Activated naive CD8-positive, alpha-beta T cell treated with anti-CD3 and anti-CD28 coated beads, Interleukin-2, amount 50 U/mL, for 16 hours (primary cell): ENCODE data around the gene SLC25A36.

ENCODE experiments used
- DNase-seq: peaks from one replicate; pipeline ENCODE4 v3.0.0-alpha.2; 2020; ENCODE audit warnings: low read depth, low spot score

The SLC25A36 gene

GRCh38 chr3:140941434-140942220 is at the start of gene SLC25A36:
Gene SLC25A36 (plus strand): TSS chr3:140941836. CDS start chr3:140942055, 219 bp downstream.
- DNase-seq, result peak; percentile 95

GRCh38 chr3:140896997-140897396 is 44.6 kb upstream of the SLC25A36 start:
- no peak for DNase-seq

- no peak for DNase-seq
Measured at GRCh38 chr3:140898340-140899180, 43.1 kb upstream of the SLC25A36 start.

GRCh38 chr3:140899363-140899762 is 42.3 kb upstream of the SLC25A36 start:
- DNase-seq, result no peak

- no peak for DNase-seq
Measured at GRCh38 chr3:140902791-140903190, 38.8 kb upstream of the SLC25A36 start.

- DNase-seq, result no peak
Measured at GRCh38 chr3:140903196-140903595, 38.4 kb upstream of the SLC25A36 start.

- DNase-seq, result no peak
Measured at GRCh38 chr3:140904521-140904920, 37.1 kb upstream of the SLC25A36 start.

- DNase-seq, result no peak
Measured at GRCh38 chr3:140905559-140905958, 36.1 kb upstream of the SLC25A36 start.

GRCh38 chr3:140906785-140907184 is 34.9 kb upstream of the SLC25A36 start:
- DNase-seq, result no peak

GRCh38 chr3:140910860-140911259 is 30.8 kb upstream of the SLC25A36 start:
- no peak for DNase-seq

GRCh38 chr3:140911822-140912221 is 29.8 kb upstream of the SLC25A36 start:
- DNase-seq, result no peak

- DNase-seq, result no peak
Measured at GRCh38 chr3:140913728-140914127, 27.9 kb upstream of the SLC25A36 start.

GRCh38 chr3:140914384-140914945 is 27.2 kb upstream of the SLC25A36 start:
- DNase-seq, result no peak

- DNase-seq, result no peak
Measured at GRCh38 chr3:140916603-140917002, 25.0 kb upstream of the SLC25A36 start.

- no peak for DNase-seq
Measured at GRCh38 chr3:140917772-140918171, 23.9 kb upstream of the SLC25A36 start.

- no peak for DNase-seq
Measured at GRCh38 chr3:140920029-140920428, 21.6 kb upstream of the SLC25A36 start.

GRCh38 chr3:140922634-140923033 is 19.0 kb upstream of the SLC25A36 start:
- no peak for DNase-seq

GRCh38 chr3:140924097-140924873 is 17.4 kb upstream of the SLC25A36 start:
- DNase-seq, result no peak

- no peak for DNase-seq
Measured at GRCh38 chr3:140927279-140928069, 14.2 kb upstream of the SLC25A36 start.

- no peak for DNase-seq
Measured at GRCh38 chr3:140929446-140929845, 12.2 kb upstream of the SLC25A36 start.

GRCh38 chr3:140931016-140931454 is 10.6 kb upstream of the SLC25A36 start:
- DNase-seq, result no peak
